T-helper 9 cell (primary cell): ENCODE measurements around the gene SMS.
A peak's percentile ranks its signal among the peaks of the same experiment; 100 is the strongest.
"Not testable (repeated sequence)": the region's sequence is repeated elsewhere in the genome, so short reads cannot be mapped to it uniquely, and the experiment has no call there.

Source experiments
- DNase-seq: peaks from one replicate; pipeline ENCODE4 v3.0.0-alpha.2; 2020

Gene SMS

DNA sequence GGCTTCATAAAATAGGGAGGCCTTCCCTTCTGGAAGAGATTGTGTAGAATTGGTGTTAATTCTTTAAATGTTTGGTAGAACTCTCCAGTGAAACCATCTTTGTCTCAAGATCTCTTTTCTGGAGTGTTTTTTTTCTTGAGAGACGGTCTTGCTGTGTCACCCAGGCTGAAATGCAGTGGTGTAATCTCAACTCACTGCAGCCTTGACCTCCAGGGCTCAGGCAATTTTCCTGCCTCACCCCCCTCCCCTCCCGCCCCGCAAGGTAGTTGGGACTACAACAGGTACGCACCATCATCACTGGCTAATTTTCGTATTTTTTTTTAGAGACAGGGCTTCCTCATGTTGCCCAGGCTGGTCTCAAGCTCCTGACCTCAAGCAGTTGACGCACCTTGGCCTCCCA is 12.1 kb downstream of the SMS start:
- DNase-seq, result no peak

DNA sequence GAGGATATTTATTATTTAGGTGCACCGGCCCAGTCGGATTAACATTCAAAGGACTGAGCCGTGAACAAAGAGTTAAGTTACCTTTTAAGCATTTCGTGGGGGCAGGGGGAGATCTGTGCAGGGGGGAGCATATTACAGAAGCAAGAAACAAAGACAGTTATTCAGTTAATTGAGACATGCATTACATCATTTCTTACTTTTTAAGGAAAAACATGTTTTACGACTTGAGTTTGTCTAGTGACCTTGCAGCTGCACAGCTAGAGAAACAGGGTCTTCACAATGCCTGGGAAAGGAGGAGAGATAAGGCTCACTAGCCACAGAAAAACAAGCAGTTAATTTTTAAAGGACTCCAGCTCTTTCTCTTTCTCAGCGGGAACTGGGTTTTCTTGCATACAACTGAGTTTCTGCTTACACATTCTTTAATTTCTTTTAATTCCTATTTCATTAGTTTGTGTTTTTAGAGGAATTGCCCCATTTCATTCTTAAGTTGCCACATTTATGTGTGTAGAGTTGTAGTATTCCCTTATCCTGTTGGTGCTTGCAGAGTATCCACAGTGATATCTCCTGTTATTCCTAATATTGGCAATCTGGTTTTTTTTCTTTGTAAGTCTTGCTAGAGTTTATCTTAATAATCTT is 12.8 kb downstream of the SMS start:
- not testable (repeated sequence) for DNase-seq

DNA sequence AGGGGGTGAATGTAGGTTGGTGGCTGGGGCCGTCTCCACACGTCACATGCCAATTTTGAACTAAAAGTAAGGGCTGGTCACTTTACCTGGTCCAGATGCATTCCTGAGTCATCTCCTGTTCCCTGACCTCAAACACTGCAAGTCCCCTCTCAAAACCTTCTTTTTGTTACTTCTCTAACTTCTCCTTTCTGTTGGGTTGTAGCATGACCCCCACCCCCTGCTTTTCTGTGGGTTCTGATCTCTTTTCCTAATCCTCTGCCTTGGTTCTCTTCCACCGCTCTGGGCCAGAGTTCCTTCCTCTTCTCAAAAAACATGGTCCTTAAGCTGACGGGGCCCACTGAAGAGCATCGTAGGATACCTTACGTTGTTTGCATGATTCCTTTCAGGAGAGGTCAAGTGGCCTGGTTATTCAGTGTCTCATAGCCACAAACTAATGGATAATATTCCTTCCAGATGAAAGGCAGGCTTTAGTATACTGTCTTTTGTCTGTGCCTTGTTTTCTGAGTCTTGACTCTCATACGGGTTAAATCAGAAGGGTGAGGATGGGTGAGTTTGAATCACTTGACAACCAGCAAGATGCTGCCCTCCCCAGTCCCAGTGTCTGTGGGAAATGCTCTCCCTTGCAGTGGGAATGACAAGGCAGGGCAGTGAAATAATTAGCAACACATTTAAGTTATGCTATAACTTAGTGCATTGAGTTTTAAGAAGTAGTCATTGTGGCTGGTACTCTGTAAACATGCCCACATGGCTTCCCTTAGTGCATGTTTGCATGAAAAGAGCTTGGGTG is 15.1 kb downstream of the SMS start:
- DNase-seq, result no peak

DNA sequence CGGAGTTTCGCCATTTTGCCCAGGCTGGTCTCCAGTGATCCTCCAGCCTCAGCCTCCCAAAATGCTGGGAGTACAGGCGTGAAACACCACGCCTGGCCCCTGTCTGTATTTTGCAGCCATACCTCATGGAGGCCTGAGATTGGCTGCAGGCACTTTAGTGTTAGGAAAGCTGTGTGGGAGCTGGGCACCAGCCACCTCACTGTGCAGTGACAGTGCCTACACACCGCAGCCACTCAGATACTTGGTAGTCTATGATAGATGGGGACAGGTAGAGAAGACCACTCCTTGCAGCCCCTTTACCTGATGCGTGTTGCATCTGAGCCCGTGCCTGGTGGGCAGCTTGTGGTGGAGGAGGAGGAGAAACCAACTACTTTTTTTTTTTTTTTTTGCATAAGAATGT is 16.3 kb downstream of the SMS start:
- DNase-seq, result no peak

DNA sequence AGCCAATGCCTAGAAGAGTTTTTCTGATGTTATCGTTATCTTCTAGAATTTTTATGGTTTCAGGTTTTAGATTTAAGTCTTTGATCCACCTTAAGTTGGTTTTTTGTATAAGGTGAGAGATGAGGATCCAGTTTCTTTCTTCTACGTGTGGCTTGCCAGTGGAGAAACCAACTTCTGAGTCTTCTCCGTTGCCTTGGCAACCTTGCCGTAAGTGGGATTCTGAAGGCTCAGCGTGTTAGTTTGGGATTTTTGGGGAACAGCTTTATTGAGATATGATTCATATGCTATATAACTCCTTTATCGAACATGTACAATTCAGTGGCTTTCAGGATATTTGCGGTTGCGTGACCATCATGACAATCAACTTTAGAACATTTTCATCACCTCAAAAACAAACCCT is 17.7 kb downstream of the SMS start:
- no peak for DNase-seq

DNA sequence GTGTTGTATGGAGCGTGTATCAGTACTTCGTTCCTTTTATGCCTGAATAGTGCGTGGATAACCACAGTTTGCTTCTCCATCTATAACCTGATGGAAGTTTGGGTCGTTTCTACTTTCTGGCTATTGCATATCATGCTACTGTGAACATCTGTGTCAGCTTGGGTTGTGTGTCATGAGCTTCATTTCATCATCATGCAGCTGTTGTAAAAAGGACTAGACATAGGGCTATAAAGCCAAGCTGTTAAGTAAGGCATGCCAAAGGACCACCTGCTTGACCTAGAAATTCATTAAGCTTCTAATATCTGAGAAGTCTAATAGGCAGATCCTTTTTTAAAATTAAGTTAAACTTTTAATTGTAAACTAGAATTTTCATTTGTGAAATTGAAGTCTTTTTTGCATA is 18.4 kb downstream of the SMS start:
- DNase-seq, result no peak

DNA sequence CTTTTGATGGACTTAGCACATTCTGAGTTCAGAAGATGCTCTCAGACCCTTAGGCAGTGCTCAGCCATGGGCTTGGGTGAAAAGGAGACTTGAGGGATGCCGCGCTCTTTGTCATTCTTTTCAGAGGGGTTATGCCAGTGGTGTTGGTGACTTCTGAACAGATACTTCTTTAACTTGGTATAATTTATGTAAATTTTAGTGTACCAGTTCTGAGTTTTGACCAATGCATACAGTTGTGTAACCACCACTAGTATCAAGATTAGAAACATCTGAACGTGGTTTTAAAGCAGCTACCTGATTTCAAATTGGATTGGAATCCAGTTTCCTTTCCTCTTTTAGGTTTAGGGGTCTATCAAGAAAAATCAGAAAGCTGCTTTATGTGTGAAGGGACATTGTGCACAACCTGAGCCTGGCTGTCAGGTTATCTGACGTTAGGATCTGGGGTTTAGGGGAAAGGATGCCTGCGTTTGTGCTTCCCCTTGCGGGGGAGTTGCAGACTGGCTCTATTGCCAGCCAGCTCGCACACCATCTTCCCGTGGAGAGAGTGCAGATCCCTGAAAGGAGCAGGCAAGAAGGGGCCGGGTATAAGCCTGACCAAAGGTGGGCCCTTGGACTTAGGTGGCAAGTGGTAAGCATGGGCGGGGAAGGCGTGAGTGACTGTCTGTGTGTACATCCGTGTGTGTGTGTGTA is 19.0 kb downstream of the SMS start:
- DNase-seq, result no peak

DNA sequence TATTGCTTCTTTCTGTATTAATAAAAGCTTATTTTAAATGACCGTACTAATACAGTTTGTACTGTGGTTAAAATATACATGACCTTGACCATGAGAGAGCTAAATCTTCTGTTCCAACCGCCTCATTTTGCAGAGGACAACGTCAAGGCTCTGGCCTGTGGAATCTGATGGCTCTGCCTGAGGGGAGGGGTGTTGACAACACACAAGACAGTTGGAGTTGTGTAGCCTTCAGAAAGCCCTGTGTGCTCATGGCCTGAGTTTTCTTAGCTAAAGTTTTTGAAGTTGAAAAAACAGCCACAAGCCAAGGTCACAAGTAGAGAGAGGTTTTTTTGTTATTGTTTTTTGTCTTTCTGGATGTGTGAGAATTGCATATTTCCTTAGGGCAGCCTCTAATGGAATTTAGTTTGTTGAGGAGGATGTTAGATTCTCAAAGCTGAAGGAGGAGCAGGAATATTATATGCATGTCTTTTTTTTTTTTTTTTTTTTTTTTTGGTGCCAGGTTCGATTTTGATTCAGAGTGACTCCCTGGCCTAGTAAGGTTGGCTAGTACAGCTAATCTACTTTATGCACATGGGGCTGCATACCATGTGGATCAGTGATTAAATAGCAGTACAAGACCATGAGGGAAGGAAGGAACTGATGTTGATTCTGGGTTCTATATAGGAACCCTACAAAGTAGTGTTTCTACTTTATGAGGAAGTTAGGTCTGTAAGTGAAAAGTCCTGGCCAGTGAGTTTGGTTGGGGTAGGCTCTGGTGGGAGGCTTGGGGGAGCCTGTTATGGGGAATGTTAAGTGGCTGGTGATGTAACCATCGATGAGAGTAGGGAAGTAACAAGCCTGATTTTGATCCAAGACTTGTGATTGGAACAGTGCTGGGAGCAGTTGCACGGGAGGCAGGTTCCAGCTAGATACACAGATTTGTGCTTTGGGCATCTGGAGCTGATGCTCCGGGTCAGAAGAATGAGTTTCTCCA is 20.3 kb downstream of the SMS start:
- DNase-seq, result no peak

DNA sequence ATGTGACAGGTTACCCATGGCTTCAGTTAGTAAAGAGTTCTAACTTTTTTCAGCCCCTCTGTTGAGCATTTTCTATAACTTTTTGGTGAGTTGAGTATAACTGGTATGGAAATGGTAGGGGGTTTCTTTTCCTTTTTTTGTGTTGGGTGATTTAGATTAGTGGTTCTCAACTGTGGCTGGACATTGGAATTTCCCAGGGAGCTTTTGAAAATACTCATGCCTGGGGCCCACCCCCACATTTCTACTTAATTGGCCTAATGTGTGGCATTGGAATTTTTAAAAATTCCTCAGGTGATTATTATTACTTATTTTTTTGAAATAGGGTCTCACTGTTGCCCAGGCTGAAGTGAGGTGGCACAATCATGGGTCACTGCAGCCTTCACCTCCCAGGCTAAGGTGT is 21.9 kb downstream of the SMS start:
- no peak for DNase-seq

DNA sequence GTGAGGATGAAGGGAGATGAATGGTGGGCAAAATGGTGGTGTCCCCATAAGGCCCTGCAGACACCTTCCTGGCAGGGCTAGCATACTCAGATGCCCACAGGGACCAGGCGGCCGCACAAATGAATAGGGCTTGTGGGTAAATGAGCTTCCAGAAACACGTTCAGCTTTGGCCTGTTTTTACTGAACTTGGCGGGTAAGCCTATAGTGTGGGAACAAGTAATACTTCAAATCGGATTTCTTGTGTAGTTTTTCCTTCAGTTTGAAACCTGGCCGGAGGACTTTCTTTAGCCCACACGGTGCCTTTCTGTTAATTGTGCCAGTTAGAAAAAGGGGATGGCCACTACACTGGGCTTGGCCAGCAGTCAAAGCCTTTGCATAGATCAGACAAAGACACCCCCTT is 22.8 kb downstream of the SMS start:
- no peak for DNase-seq

DNA sequence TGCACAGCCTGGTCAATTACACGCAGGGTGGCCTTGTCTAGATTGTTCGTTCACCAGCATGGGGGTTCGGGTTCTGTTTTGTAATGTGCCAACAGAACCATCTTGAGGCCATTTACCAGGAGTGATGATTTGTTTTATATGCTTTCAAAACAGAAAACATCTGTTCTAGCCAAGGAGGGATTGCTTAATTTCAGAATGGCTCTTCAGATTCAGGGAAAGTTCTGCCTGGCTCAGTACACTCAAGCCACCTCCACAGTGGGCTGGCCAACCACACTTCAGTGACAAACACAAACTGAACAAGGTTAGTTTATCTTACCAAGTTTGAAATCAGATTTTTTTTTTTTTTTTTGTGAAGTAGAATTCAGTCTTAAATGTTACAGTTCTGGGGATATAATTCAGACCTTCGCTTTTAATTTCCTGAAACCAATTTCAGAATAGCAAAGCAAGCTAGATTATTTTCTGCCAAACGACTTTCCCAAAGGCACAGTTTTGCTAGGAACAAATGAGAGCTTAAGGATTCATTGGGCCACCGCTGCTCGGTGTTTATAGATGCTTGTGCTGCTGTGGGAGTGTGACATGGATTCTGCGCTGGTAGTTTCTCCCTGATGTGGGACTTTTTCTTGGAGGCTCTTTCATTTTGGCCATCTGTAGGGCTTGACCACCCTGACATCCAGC is 23.4 kb downstream of the SMS start:
- DNase-seq, result no peak

DNA sequence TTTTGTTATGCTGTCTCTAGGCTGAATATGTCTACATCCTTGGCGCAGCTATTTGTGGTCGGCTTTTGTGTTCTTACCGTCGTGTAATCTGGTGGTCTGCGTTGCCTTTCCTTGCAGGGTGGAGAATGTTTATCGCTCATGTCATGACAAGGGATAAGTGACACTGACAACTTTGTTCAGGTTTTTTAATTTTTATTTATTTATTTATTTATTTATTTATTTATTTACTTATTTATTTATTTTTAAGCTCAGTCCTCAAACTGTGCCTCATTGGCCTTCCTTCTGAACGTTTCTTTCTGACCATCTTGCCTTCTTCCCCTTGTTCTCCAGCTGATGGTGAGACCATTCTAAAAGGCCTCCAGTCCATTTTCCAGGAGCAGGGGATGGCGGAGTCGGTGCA is 26.4 kb downstream of the SMS start:
- no peak for DNase-seq

DNA sequence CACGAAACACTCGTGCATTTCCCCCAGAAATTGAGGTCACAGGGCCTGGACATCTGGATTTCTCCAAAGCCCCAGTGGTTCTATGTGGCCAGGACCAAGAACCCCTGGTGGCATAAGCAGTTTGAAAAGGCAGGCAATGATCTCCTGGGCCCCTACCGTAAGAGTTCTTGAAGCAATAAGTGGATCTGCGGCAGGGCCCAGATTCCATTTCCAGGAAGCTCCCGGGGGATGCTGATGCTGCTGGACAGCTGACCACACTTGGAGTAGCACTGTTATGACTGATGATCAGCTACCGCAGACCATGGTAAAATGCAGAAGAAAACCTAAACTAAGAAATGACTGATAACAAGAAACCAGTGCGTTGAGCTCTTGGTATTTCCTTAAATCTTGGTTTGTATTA is 27.8 kb downstream of the SMS start:
- DNase-seq, result no peak

DNA sequence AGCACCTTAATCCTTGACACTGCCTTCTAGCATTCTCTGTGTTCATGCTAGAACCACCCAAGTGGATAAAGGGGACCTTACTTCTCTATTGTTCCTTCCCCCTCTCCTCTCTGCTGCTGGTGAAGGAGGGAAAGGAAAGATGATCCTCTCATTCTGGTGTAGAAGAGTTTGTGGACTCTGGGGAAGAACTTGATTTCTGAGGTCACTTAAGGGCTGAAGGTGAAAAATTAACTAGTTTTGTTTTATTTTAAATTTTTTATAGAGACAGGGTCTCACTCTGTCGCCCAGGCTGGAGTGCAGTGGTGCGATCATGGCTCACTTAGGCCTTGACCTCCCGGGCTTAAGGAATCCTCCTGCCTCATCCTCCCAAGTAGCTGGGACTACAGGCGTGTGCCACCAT is 29.8 kb downstream of the SMS start:
- DNase-seq, result no peak

DNA sequence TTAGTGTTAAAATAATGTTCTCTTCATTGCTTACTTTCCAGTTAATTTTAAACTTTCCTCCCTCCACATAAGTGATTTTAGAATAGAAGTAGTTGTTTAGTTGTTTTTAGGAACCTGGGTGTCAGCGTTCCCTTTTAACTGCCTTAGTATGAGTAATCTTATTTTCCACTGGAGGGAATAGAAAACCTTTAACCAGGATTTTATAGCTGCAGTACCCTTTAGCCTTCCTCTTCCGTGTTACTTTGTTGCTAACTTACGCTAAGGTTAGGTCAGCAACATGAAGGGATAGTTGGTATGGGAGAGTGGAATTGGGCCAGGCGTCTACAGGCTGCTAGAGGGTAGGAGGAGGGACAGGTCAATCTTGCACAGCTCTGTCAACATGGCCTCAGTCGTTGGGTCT is 31.5 kb downstream of the SMS start:
- DNase-seq, result no peak

DNA sequence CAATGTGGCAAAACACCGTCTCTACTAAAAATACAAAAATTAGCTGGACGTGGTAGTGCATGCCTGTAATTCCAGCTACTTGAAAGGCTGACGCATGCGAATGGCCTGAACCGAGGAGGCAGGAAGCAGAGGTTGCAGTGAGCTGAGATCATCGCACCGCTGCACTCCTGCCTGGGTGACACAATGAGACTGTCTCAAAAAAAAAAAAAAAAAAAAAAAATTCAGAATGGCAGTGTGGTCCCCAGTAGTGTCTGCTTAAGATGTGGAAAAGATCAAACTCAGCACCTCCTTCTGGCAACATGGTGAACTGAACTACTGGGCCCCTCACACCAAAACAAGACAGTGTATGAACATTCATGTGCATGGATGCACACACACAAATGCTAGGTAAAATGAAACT is 32.2 kb downstream of the SMS start:
- peak; percentile 34 for DNase-seq

DNA sequence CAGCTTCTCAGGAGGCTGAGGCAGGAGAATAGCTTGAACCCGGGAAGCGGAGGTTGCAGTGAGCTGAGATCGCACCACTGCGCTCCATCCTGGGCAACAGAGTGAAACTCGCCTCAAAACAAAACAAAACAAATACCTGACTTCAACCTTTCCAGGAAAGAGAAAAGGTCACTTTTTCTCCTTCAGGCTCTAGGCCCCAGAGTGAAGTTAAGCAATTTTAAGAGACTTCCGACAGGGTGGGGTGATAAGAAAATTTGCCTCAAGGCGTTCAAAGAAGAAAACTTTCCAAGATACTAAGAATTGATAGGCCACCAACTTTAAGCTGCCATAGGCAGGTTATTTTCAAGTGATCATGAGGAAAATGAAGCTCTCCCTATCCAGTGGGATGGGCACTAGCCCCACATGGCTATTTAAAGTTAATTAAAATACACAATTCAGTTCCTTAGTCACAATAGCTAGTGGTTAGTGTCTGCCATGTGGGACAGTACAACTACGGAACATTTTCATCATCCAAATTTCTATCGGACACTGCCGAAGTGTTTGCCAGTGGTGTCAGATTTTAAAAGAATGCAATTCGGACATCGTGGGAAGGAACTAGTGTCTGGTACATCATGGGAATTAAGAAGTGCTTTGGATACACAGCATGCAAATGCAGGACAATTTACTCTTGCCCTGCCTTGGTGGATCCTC is 33.0 kb downstream of the SMS start:
- DNase-seq, result no peak

DNA sequence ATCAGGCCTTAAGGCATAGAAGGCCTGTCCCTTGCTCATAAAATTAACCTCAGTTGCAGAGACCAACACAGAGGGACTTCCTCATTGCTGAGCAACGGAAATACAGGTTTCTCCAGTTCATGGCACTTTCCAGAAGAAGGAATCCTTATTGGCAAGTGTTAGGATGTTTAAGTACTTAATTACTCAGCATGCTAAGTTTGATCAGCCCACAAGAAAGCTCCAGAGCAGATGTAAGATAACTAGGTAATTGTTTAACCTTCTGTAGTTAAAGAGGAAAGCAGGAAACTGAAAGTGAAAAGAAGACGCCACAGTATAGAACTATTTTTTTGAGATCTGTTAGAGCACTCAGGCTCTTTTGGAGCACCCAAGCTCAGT is 33.5 kb downstream of the SMS start:
- no peak for DNase-seq

DNA sequence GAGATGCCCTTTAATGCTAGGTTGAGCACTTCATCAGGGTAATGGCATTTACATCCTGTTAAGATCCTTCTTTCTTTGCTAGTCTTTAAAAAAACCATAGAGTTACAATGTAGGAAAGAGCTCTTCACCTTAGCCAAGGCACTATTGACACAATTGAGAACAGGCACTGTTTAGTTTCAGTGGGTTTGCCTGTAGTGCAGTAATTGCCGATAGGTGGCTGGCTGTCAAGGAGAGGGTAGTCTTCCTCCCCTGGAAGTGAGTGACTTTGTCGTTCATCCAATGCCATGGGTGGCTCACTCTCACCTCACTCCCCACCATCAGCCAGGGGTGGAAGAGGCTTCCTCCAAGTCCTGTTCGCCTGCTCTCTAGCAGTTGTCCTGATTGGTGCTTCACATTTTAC is 34.7 kb downstream of the SMS start:
- no peak for DNase-seq

DNA sequence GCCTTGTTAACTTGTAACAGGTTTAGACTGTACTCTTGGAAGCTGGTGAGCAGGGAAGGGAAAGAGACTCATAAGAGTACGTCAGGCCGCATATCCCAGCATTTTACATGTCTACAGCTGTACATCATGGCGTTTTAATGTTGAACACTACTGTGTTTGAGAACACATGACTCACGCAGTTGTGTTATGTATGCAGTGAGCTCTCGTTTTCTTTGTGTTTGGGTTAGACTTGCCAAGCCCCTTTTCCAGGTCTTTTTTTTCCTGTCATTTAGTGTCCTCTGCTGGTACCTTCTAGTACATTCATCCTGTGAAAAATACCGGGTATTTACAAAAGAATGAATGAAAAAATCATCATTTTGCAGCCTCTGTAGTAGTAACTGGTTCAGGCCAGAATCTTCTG is 35.3 kb downstream of the SMS start:
- no peak for DNase-seq

DNA sequence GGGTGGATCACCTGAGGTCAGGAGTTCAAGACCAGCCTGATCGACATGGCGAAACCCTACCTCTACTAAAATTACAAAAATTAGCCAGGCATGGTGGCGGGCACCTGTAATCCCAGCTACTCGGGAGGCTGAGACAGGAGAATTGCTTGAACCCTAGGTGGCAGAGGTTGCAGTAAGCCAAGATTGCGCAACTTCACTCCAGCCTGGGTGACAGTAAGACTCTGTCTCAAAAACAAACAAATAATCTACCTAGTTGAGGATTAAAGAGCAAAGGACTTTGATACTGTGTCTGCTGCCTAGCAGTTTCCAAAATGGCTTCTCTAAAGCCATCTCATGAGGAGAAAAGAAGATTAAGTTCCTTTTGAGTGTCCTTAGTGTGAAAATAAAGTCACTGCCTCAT is 37.8 kb downstream of the SMS start:
- no peak for DNase-seq

DNA sequence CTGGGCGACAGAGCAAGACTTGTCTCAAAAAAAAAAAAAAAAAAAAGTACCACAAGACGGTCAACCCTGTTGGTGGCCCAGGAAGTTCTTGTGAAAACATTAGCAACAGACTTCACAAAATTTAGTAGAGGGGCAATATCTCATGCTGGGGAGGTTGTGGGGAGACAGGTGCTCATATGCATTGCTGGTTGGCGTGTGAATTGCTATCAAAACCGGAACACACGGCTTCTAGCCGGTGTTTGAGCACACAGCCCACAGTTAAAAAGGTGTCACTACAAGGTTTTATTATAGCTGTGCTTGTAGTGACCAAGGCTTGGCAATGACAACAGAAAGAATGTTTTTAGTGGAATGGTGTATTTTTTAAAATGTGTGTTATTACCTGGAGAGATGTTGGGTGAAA is 41.8 kb downstream of the SMS start:
- no peak for DNase-seq
